HEK293 (cell line): ENCODE results near the gene PTPRK.

Experiments
- CTCF ChIP-seq: fragments of 450-650 bp; formaldehyde crosslinking; IDR thresholded peaks from 2 replicates; pipeline ENCODE4 v1.5.1; 2016; ENCODE audit warnings: missing biosample characterization, missing genetic modification characterization
- KLF16 ChIP-seq: fragments of 450-650 bp; formaldehyde crosslinking; IDR thresholded peaks from 2 replicates; pipeline ENCODE4 v1.5.1; 2017; ENCODE audit warnings: missing biosample characterization, missing genetic modification characterization
- PRDM1 ChIP-seq: fragments of 450-650 bp; formaldehyde crosslinking; IDR thresholded peaks from 2 replicates; pipeline ENCODE4; 2016; ENCODE audit warnings: missing biosample characterization, missing genetic modification characterization
- REST ChIP-seq: fragments of 450-650 bp; formaldehyde crosslinking; IDR thresholded peaks from 2 replicates; pipeline ENCODE4 v1.5.1; 2016; ENCODE audit warnings: missing biosample characterization, missing genetic modification characterization
- TSHZ1 ChIP-seq: fragments of 450-650 bp; formaldehyde crosslinking; IDR thresholded peaks from 2 replicates; pipeline ENCODE4 v1.5.1; 2016; ENCODE audit warnings: missing biosample characterization, missing genetic modification characterization, borderline replicate concordance
- ZNF423 ChIP-seq: fragments of 450-650 bp; formaldehyde crosslinking; IDR thresholded peaks from 2 replicates; pipeline ENCODE4 v1.5.1; 2016; ENCODE audit warnings: missing biosample characterization, missing genetic modification characterization
- ZNF449 ChIP-seq: fragments of 450-650 bp; formaldehyde crosslinking; IDR thresholded peaks from 2 replicates; pipeline ENCODE4 v1.5.1; 2017; ENCODE audit warnings: missing biosample characterization, mild to moderate bottlenecking, missing genetic modification characterization, moderate library complexity
- ZNF621 ChIP-seq: fragments of 450-650 bp; formaldehyde crosslinking; IDR thresholded peaks from 2 replicates; pipeline ENCODE4 v1.5.1; 2017; ENCODE audit warnings: missing biosample characterization, missing genetic modification characterization

GRCh38 chr6:128528241-128528640, 7.8 kb upstream of the PTPRK start:
- TF ChIP-seq KLF16: no peak
- TF ChIP-seq PRDM1: no peak
- TF ChIP-seq ZNF621: no peak
- TF ChIP-seq ZNF423: no peak
- no peak for TF ChIP-seq TSHZ1
- TF ChIP-seq ZNF449: no peak
- no peak for TF ChIP-seq REST (tag by site-specific recombination)
- no peak for TF ChIP-seq CTCF
